SJCRH30 (cell line): ENCODE data around the gene LRRC27. TPM values are rescaled to one million over a fixed set of nuclear protein-coding genes. Genes with fewer than 3 reads are reported as not detected.

ENCODE experiments used
- DNase-seq, 2 experiments: peaks; one replicate each; pipeline ENCODE4 v3.0.0-alpha.2; 2015 to 2020
- H3K27ac ChIP-seq: fragments of 250-450 bp; sonication (Bioruptor Pico); 2 replicates; pipeline ENCODE4 v1.5.1; 2020; ENCODE audit warnings: mild to moderate bottlenecking, moderate library complexity
- H3K27me3 ChIP-seq: fragments of 250-450 bp; sonication (Bioruptor Pico); 2 replicates; pipeline ENCODE4 v1.5.1; 2020; ENCODE audit warnings: mild to moderate bottlenecking, moderate library complexity
- H3K36me3 ChIP-seq: fragments of 250-450 bp; sonication (Bioruptor Pico); 2 replicates; pipeline ENCODE4 v1.5.1; 2020; ENCODE audit warnings: mild to moderate bottlenecking, moderate library complexity
- H3K4me1 ChIP-seq: fragments of 250-450 bp; sonication (Bioruptor Pico); 2 replicates; pipeline ENCODE4 v1.5.1; 2020; ENCODE audit warnings: mild to moderate bottlenecking, moderate library complexity
- H3K4me3 ChIP-seq: fragments of 250-450 bp; sonication (Bioruptor Pico); 2 replicates; pipeline ENCODE4 v1.5.1; 2020; ENCODE audit warnings: mild to moderate bottlenecking, moderate library complexity
- H3K9me3 ChIP-seq: fragments of 250-450 bp; sonication (Bioruptor Pico); replicated peaks from 2 replicates; pipeline ENCODE4 v1.5.1; 2020; ENCODE audit warnings: mild to moderate bottlenecking, moderate library complexity
- total RNA-seq: library from RNA; depleted of rRNA; stranded (reverse); fragments of >200 nt; shearing (Covaris generic); gene quantifications from 2 replicates; pipeline ENCODE4 v1.2.3, GENCODE V29; 2014

LRRC27 gene
- total RNA-seq, 1 experiment from 2014 or later: 1.8 TPM

DNA sequence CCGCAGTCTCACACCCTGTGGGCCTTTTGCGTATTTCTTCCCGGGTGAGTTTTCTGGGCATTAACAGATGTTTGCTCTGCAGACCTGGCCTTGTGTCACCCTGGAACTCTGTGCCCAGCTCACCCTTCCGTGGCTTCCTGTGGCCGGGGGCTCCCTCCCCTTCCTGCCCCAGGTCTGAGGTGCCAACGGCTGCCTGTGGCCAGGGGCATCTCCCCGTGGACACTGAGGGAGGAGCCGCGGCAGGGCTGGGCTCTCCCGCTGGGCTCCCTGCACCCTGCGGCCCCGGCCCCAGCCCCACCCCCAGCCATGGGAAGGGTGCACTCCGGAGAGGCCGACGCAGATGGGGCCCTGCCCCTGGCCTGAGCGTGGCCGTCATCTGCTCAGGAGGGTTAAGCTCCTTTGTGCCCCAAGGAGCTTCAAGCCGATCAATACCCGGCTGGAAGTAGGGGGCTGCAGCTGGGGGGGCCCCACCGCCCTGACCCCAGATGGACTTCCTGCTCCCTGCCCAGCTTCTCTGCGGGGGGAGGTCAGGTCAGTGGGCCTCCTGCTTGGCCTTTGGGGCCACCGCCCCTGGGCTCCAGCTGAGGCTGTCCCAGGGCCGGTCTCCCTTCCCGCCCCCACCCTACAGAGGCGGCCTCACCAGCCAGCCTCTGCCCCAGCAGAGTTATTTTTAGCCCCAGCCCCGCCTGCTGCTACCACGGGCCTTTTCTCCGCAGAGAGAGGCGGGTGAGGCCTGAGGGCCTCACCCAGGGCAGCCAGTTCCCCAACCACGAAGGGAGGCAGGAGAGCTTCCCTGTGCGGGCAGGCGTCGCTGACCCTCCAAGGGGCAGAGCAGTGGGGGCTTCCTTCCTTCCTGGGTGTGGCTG, 89.2 kb downstream of the LRRC27 start:
- Histone ChIP-seq H3K27ac (no peak overlapping the region), H3K4me3 (no peak overlapping the region)
- peak; percentile 45 to 64 for DNase-seq

DNA sequence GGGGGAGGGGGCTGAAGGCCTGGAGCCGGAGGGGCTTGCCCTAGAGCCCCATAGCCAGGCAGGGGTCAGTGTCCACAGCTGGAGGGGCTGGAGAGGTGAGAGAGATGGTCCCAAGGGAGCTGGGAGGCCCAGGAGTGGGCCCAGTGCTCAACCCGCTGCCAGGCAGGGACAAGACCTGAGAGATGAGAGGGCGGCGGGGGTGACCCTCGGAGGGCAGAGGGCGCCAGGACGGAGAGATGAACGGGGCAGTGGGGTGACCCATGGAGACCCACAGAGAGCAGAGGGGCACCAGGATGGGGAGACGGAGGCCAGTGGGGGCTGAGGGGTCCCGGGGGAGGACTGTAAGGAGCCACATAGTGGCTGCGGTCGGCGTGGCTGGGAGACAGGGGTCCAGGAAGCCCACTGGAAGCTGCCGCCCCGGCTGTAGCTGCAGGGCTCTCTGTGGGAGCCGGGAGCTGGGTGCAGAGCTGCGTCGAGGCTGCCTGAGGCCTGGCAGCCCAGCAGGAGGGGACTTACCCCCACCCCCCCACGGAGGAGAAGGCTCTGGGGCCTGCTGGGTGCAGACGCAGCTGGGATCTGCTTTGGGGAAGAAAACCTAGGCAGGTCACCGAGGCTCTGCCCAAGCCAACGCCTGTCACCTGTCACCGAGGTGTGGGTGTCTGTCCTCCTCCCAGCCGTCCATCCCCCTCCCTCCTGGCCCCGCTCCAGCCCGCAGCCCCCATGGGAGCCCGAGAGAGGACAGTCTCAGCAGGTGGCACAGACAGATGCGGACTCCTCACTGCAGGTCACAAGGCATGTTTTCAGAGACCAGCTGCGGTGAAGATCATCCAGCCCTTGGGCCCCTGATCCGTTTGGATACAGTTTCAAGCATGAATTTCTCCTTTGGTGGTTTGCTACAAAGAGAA, 90.1 kb downstream of the LRRC27 start:
- H3K4me1 ChIP-seq: peaks cover 26% of the 10 kb centered on the region
- H3K27me3 ChIP-seq: no peaks in the 10 kb centered on the region
- peak overlapping the region; percentile 33 for H3K27ac ChIP-seq
- H3K4me3 ChIP-seq: no peak overlapping the region
- DNase-seq: peak; percentile 56 to 79
- H3K9me3 ChIP-seq: no peaks in the 10 kb centered on the region
- H3K36me3 ChIP-seq: no peaks in the 10 kb centered on the region

More for the DNA sequence above, 89.2 kb downstream of the LRRC27 start:
- Histone ChIP-seq H3K36me3 (no peaks in the 10 kb centered on the region), H3K9me3 (no peaks in the 10 kb centered on the region), H3K27me3 (no peaks in the 10 kb centered on the region), H3K4me1 (peaks cover 27% of the 10 kb centered on the region)

DNA sequence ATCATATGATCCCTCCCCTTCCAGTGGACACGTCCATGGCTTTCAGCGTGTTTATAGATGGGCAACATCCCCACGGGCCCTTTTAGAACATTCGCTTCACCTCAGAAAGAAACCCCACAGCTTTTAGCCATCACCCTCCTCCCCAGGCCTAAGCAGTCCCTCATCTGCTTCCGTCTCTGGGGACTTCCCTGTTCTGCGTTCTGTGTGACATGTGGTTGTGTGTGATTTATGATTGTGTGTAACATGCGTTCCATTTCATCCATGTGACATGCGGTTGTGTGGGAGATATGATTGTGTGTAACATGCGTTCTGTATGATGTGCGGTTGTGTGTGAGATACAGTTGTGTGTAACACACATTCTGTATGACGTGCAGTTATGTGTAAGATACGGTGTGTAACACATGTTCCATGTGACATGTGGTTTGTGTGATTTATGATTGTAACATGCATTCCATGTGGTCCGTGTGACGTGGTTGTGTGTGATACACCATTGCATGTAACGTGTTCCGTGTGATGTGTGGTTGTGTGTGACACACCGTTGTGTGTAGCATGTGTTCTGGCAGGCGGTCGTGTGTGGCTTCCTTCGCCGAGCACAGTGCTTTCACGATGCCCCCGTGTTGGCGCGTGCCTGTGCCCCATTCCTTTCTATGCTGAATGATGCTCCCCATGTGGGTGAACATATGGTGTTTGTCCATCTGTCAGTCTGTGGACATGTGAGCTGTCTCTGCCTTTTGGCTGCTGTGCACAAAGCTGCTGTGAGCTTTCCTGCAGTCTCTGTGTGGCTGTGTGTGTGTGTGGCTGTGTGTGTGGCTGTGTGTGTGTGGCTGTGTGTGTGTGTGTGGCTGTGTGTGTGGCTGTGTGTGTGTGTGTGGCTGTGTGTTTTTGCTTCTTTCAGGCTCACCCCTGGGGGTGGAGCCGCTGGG, 91.2 kb downstream of the LRRC27 start:
- Histone ChIP-seq H3K27me3 (no peaks in the 10 kb centered on the region), H3K27ac (peak overlapping the region; percentile 33), H3K4me3 (no peak overlapping the region), H3K36me3 (no peaks in the 10 kb centered on the region), H3K4me1 (peaks cover 22% of the 10 kb centered on the region), H3K9me3 (no peaks in the 10 kb centered on the region)
- DNase-seq: peak in 1 of 2 experiments; percentile 28

DNA sequence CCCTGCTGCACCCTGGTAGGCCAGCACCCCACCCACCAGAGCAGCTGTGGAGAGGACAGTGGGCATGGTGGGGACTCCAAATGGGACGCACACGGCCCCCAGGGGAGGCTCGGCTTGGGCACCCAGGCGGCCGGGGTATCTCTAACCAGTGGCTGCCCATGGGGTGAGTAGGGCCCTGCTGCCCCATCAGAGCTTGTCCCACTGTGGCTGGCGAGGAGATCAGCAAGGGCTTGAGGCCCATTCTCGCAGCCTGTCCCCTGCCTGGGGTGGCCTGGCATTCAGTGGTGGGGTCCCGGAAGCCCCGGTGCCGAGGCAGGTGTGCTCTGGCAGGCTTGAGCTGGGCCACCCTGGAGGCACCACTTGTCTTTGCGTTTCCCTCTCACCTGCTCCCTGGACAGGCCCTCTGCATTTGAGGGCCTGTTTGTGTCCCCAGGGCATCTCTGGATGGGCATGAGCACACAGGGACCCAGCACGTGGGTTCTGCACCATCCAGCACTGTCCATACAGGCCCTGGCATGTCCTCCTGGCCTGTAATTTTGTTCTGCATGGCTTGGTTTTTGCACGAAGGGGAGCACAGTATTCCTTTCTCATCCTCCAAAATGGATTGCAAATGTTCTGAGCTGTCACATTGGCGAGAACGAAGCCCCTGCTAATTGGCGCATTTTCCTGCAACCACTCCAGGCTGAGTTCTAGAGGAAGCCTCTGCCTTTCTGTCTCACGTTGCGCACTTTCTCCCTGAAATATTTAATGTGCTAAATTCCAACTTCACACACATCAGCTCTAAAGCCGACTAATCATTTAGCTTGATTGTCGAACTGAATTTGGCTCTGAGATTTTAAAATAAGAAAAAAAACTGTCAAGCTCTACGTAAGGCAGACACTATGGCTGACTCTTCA, 92.2 kb downstream of the LRRC27 start:
- DNase-seq: no peak
- H3K27me3 ChIP-seq: no peaks in the 10 kb centered on the region
- peaks cover 22% of the 10 kb centered on the region for H3K4me1 ChIP-seq
- H3K4me3 ChIP-seq: no peak overlapping the region
- H3K36me3 ChIP-seq: no peaks in the 10 kb centered on the region
- H3K9me3 ChIP-seq: no peaks in the 10 kb centered on the region
- no peak overlapping the region for H3K27ac ChIP-seq

DNA sequence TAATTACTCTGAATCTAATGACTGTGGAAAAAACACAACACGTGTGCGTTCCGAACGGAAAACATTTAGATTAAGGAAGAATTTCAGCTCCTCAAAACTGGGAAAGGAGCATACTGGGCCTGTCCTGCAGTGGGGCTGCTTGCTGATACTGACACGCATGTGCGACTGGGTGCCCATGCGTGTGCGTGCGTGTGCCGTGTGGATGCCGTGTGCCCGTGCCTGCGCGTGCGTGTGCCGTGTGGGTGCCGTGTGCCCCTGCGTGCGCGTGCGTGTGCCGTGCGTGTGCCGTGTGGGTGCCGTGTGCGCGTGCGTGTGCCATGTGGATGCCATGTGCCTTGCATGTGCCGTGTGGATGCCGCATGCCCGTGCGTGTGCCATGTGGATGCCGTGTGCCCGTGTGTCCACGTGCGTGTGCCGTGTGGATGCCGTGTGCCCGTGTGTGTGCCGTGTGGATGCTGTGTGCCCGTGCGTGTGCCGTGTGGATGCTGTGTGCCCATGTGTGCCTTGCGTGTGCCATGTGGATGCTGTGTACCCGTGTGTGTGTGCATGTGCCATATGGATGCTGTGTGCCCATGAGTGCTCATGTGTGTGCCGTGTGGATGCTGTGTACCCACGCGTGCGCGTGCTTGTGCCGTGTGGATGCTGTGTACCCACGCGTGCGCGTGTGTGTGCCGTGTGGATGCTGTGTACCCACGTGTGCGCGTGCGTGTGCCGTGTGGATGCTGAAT, 93.2 kb downstream of the LRRC27 start:
- Histone ChIP-seq H3K4me3 (no peak overlapping the region), H3K36me3 (no peaks in the 10 kb centered on the region), H3K27ac (no peak overlapping the region), H3K4me1 (peaks cover 22% of the 10 kb centered on the region), H3K27me3 (no peaks in the 10 kb centered on the region), H3K9me3 (no peaks in the 10 kb centered on the region)
- no peak for DNase-seq

DNA sequence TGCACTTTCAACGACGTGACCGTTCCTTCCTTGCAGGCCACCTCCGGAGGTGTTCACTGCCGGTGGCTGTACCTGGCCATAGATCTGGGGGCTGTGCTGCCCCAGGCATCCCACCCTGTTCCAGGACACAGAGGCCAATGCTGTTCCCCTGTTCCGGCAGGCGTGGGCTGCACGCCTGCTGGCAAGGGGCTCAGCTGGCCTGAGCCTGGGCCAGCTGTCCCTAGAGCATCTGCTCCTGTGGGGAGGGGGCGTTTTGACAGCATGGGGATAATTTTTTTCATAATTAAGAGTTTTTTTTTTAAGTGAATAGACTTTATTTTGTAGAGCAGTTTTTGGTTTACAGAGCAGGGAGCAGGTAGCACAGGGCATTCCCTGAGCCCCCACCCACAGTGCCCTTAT, 93.8 kb downstream of the LRRC27 start:
- Histone ChIP-seq H3K36me3 (no peaks in the 10 kb centered on the region), H3K4me1 (peaks cover 22% of the 10 kb centered on the region), H3K9me3 (no peaks in the 10 kb centered on the region), H3K4me3 (no peak overlapping the region), H3K27ac (no peak overlapping the region), H3K27me3 (no peaks in the 10 kb centered on the region)
- DNase-seq: no peak

DNA sequence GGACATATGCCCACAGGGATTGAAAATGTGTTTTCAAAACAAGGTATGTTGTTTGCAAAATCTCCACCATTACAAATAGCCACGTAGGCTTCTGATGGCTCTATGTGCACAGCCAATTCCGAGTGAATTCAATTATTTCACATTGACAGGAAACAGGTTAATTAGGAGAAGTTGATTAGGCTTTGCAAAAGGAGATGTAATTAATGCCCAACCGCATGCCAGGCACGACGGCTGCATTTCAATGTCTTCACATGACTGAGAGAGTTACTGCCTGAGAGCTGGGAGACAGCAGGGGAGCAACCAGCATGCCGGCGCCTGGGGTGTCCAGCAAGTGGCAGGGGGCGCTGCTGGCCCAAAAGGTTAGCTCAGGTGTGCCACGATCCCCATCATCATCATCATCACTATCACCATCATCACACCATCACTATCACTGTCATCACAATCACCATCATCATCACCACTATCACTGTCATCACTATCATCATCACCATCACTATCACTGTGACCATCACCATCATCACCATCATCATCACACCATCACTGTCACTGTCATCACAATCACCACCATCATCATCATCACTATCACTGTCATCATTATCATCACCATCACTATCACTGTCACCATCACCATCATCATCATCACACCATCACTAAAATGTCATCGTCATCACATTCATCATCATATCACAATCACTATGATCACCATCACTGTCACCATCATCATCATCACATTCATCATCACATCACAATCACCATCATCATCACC, 95.2 kb downstream of the LRRC27 start:
- no peak overlapping the region for H3K4me3 ChIP-seq
- no peak for DNase-seq
- no peaks in the 10 kb centered on the region for H3K27me3 ChIP-seq
- no peaks in the 10 kb centered on the region for H3K9me3 ChIP-seq
- no peaks in the 10 kb centered on the region for H3K36me3 ChIP-seq
- H3K27ac ChIP-seq: no peak overlapping the region
- H3K4me1 ChIP-seq: peaks cover 12% of the 10 kb centered on the region

DNA sequence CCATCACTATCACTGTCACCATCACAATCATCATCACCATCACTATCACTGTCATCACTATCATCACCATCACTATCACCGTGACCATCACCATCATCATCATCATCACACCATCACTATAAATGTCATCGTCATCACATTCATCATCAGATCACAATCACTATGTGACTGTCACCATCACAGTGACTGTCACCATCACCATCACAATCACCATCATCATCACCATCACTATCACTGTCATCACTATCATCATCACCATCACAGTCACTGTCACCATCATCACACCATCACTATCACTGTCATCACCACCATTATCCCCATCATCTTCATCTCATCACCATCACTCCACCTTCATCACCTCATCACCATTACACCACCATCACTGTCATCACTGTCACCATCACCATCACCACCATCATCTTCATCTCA, 96.0 kb downstream of the LRRC27 start:
- Histone ChIP-seq H3K4me1 (peaks cover 6% of the 10 kb centered on the region), H3K36me3 (no peaks in the 10 kb centered on the region), H3K4me3 (no peak overlapping the region), H3K9me3 (no peaks in the 10 kb centered on the region), H3K27ac (no peak overlapping the region), H3K27me3 (no peaks in the 10 kb centered on the region)
- DNase-seq: no peak

DNA sequence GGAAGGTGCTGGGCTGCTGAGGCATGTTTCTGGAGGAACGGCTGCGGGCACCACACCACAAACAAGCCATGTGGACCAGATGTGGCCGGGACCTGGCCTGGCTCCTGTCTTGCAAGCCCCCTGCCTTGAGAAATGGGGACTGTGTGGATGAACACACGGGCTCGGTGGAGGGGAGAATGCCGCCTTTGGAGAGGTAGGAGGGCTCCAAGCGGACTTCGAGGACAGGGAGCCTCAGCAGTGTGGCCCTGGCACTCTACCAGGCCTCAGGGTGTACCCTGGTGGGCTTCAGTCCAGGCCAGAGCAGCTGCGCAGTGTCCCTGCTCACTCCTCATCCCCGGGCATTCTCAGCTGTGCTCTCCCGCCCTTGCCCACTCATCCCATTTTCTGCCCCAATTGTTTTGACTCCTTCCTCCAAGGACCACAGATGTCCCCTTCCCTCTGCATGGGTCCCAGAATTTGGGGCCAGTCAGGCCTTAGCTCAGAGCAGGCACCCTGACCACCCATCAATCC, 96.5 kb downstream of the LRRC27 start:
- DNase-seq: no peak
- Histone ChIP-seq H3K4me1 (peaks cover under 1% of the 10 kb centered on the region; the same call in 1 of the 2 replicates), H3K4me3 (no peak overlapping the region), H3K9me3 (no peaks in the 10 kb centered on the region), H3K27me3 (no peaks in the 10 kb centered on the region), H3K36me3 (no peaks in the 10 kb centered on the region), H3K27ac (no peak overlapping the region)
